Mesendoderm (in vitro differentiated cells): ENCODE data around the gene RRP15. TPM values are rescaled to one million over a fixed set of nuclear protein-coding genes. Genes with fewer than 3 reads are reported as not detected.

Source experiments
- DNase-seq: peaks from one replicate; pipeline ENCODE4 v3.0.0; 2013
- H2AK5ac ChIP-seq: 2 replicates; pipeline ENCODE4 v1.6.1; 2013; ENCODE audit warnings: low read length, inconsistent platforms
- H2BK120ac ChIP-seq: 2 replicates; pipeline ENCODE4 v1.6.1; 2013; ENCODE audit warnings: low read depth, mild to moderate bottlenecking, low read length, moderate library complexity, mixed read lengths
- H2BK15ac ChIP-seq: replicated peaks from 2 replicates; pipeline ENCODE4 v1.6.1; 2013; ENCODE audit warnings: low read depth, mild to moderate bottlenecking, moderate library complexity
- H2BK5ac ChIP-seq: 2 replicates; pipeline ENCODE4 v1.6.1; 2013; ENCODE audit warnings: low read length, inconsistent platforms
- H3K18ac ChIP-seq: 2 replicates; pipeline ENCODE4 v1.6.1; 2013; ENCODE audit warnings: mild to moderate bottlenecking, low read length, mixed read lengths
- H3K23ac ChIP-seq: one replicate; pipeline ENCODE4 v1.6.1; 2013; ENCODE audit warnings: low read length
- H3K27ac ChIP-seq: 2 replicates; pipeline ENCODE4 v1.5.1; 2013; ENCODE audit warnings: low read depth, mild to moderate bottlenecking, inconsistent platforms, low read length, moderate library complexity
- H3K27me3 ChIP-seq: 2 replicates; pipeline ENCODE4 v1.6.1; 2013; ENCODE audit warnings: low read length, control low read depth, mild to moderate bottlenecking, inconsistent platforms; ENCODE audit not compliant: insufficient read depth, poor library complexity
- H3K36me3 ChIP-seq: 2 replicates; pipeline ENCODE4 v1.6.1; 2013; ENCODE audit warnings: low read length, inconsistent platforms; ENCODE audit not compliant: control insufficient read depth, insufficient read depth
- H3K4ac ChIP-seq: one replicate; pipeline ENCODE4 v1.6.1; 2013; ENCODE audit warnings: low read depth, mild to moderate bottlenecking, low read length, moderate library complexity
- H3K4me1 ChIP-seq: 2 replicates; pipeline ENCODE4 v1.6.1; 2013; ENCODE audit warnings: low read depth, low read length, inconsistent platforms; ENCODE audit not compliant: control insufficient read depth
- H3K4me2 ChIP-seq: 2 replicates; pipeline ENCODE4 v1.6.1; 2013; ENCODE audit warnings: low read length
- H3K4me3 ChIP-seq: 2 replicates; pipeline ENCODE4 v1.5.1; 2013; ENCODE audit warnings: mild to moderate bottlenecking, low read length
- H3K56ac ChIP-seq: one replicate; pipeline ENCODE4 v1.6.1; 2013; ENCODE audit warnings: low read length
- H3K79me1 ChIP-seq: 2 replicates; pipeline ENCODE4 v1.6.1; 2013; ENCODE audit warnings: low read length, inconsistent platforms
- H3K79me2 ChIP-seq: 2 replicates; pipeline ENCODE4 v1.6.1; 2013; ENCODE audit warnings: mild to moderate bottlenecking, low read length; ENCODE audit not compliant: control insufficient read depth, insufficient read depth
- H3K9ac ChIP-seq: 2 replicates; pipeline ENCODE4 v1.6.1; 2013; ENCODE audit warnings: low read length, inconsistent platforms
- H4K5ac ChIP-seq: one replicate; pipeline ENCODE4 v1.6.1; 2013; ENCODE audit warnings: low read length
- H4K8ac ChIP-seq: one replicate; pipeline ENCODE4 v1.6.1; 2013; ENCODE audit warnings: low read depth, mild to moderate bottlenecking, control low read depth, low read length, moderate library complexity
- WGBS: extraction: QIAGEN DNeasy Blood & Tissue Kit; methylation state at CpG from one replicate; pipeline ENCODE4 v1.1.7; 2013; ENCODE audit warnings: low lambda C conversion rate, missing lambda C conversion rate; ENCODE audit not compliant: insufficient coverage; ENCODE audit errors: extremely low coverage; 5-methylcytosine and 5-hydroxymethylcytosine counted together
- polyA plus RNA-seq, 2 experiments: library from polyadenylated mRNA; stranded (reverse); fragments of 200-250 nt; gene quantifications; one replicate each; pipeline ENCODE4 v1.2.3, GENCODE V29; 2013

RRP15 gene, protein sequence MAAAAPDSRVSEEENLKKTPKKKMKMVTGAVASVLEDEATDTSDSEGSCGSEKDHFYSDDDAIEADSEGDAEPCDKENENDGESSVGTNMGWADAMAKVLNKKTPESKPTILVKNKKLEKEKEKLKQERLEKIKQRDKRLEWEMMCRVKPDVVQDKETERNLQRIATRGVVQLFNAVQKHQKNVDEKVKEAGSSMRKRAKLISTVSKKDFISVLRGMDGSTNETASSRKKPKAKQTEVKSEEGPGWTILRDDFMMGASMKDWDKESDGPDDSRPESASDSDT
- 103 TPM for polyA plus RNA-seq (2013, experiment 1 of 2)
- 103 TPM for polyA plus RNA-seq (2013, experiment 2 of 2)

DNA sequence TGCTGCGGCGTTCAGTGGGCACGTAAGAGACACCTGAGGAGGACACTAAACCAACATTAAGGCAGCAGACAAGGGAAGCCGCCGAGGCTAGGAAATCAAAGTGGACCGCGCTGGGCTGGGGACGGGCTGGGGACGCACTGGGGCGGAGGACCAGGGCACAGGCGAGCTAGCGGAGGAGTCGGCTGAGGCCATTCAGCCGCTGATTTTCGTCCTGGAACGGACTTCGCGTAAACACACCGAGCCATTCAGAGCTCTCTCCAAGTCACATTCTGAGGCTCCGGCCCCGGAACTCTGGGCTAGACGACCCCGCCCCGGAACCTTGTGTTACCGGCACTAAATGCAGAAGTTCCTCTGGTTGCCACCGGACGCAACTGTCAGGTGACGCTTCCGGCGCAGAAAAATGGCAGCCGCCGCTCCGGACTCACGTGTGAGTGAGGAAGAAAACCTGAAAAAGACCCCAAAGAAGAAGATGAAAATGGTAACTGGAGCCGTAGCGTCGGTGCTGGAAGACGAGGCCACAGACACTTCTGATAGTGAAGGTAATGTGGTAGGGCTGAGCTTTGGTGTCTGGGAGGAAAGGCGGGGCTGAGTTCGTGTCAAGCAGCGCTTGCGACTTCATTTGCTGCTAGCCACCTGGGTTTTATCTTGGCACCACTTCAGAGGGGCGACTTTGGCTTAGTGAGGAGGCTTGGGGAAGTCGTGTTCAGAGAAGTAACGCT lies at the start of gene RRP15:
Gene RRP15 (plus strand): TSS at position 377 of the 719 bp plus-strand sequence. CDS start 24 bp downstream, at position 401.
- H2AK5ac ChIP-seq = no peak within 1 kb of the TSS
- H2BK5ac ChIP-seq = no peak within 1 kb of the TSS
- peak within 1 kb of the TSS; percentile 91 for H3K4me2 ChIP-seq
- H3K23ac ChIP-seq = peak within 1 kb of the TSS; percentile 48
- no peaks in the 10 kb centered on the region for H3K36me3 ChIP-seq
- peak; percentile 95 for DNase-seq
- peaks cover 7% of the 10 kb centered on the region for H3K79me1 ChIP-seq
- H4K8ac ChIP-seq = peak within 1 kb of the TSS; percentile 68
- H3K56ac ChIP-seq = peak within 1 kb of the TSS; percentile 97
- no peaks in the 10 kb centered on the region for H3K27me3 ChIP-seq
- H3K4ac ChIP-seq = peak within 1 kb of the TSS; percentile 17
- H3K79me2 ChIP-seq = peaks cover 30% of the 10 kb centered on the region
- no CpG with 5 or more reads among the region's 45 CpGs for WGBS
- no peak within 1 kb of the TSS for H2BK15ac ChIP-seq
- peak within 1 kb of the TSS; percentile 93 for H3K4me3 ChIP-seq
- H3K9ac ChIP-seq = peak within 1 kb of the TSS; percentile 91
- H3K18ac ChIP-seq = peak within 1 kb of the TSS; percentile 16
- peaks cover 3% of the 10 kb centered on the region for H3K4me1 ChIP-seq
- no peak within 1 kb of the TSS for H2BK120ac ChIP-seq
- H4K5ac ChIP-seq = peak within 1 kb of the TSS; percentile 81
- peak within 1 kb of the TSS; percentile 80 for H3K27ac ChIP-seq

DNA sequence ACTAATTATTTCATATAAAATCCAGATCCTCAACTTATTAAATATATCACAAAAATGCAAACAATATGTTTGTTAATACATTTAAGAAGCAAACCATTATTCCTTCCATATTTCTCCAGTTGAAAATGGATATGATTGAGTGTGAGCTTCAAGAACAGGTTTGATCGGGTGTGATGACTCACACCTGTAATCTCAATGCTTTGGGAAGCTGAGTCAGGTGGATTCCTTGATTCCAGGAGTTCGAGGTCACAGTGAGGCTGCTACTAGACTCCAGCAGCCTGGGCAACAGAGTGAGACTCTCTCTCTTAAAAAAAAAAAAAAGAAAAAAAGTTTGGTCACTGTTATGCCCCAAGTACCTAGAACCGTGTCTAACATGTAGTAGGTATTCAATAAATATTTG lies 42.9 kb upstream of the RRP15 start:
- Histone ChIP-seq H3K79me2 (no peaks in the 10 kb centered on the region), H3K4me3 (no peak overlapping the region), H3K27me3 (no peaks in the 10 kb centered on the region), H3K23ac (no peak overlapping the region), H3K4me2 (no peak overlapping the region), H3K9ac (no peak overlapping the region), H2BK5ac (no peak overlapping the region), H3K79me1 (no peaks in the 10 kb centered on the region), H3K27ac (no peak overlapping the region), H4K8ac (no peak overlapping the region), H3K4me1 (no peaks in the 10 kb centered on the region), H2AK5ac (no peak overlapping the region), H2BK15ac (no peak overlapping the region), H2BK120ac (no peak overlapping the region), H3K18ac (no peak overlapping the region), H4K5ac (no peak overlapping the region), H3K36me3 (no peaks in the 10 kb centered on the region), H3K4ac (no peak overlapping the region), H3K56ac (no peak overlapping the region)
- no CpG with 5 or more reads among the region's 3 CpGs for WGBS
- DNase-seq = peak; percentile 61

DNA sequence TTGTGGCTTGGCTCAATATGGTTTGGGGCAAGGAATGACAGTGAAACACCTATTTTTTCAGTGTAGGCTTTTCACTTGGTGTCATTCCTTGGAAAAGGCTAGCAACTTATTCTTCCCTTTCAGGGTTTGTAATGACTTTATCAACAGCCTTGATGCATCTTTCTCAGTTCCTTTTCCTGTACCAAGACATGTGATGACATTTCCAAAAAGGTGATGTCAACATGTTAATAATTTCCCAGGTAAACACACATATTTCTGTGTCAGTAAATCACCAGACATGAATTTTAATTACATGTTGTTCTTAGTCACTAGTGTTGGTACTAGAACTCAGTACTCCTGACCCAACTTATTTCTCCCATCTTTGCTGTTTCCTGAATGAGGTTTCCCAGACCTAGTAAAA lies 37.8 kb upstream of the RRP15 start:
- DNase-seq = no peak
- H4K8ac ChIP-seq = no peak overlapping the region

DNA sequence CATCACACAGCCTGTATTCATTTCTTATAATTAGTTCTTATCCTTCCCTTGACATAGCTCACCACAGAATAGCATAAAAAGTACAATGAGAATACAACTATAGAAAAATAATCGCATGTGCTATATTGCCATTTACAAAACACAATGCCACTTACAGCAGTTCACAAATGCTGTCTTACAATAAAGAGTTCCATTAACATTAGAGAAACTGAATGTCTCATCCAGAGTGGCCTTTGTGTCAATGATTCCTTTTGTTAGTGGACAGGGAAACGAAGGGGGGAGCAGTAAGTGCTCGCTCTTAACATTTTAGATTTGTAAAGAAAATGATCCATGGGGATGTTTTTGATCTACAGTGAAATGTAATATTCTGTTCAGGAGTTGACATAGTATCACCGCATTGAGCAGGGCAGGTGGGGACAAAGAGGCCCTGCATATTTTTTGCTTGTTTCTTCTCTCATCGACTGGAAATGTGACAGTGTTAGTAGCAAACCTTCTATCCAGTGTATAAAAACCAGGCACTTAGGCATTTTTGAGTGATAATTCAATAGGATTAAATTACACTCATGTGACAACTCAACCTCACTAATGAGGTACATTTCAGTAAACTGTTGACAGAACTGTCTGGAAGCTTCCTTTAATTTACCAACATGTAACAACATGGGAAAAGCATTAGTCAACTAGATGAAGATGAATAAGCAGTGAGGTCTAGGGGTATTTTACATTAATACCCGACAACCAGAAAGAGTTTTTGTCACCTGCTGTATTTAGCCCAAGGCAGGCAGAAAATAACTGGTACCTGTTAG lies 35.6 kb upstream of the RRP15 start:
- no peaks in the 10 kb centered on the region for H3K36me3 ChIP-seq
- H3K79me2 ChIP-seq = no peaks in the 10 kb centered on the region
- H4K8ac ChIP-seq = no peak overlapping the region
- no peak overlapping the region for H4K5ac ChIP-seq
- no peak overlapping the region for H3K9ac ChIP-seq
- H3K56ac ChIP-seq = no peak overlapping the region
- no peak overlapping the region for H2AK5ac ChIP-seq
- H3K4me1 ChIP-seq = peaks cover 2% of the 10 kb centered on the region
- H3K4me3 ChIP-seq = no peak overlapping the region
- H3K27me3 ChIP-seq = no peaks in the 10 kb centered on the region
- no peak overlapping the region for H2BK120ac ChIP-seq
- H3K4ac ChIP-seq = no peak overlapping the region
- no peak overlapping the region for H3K4me2 ChIP-seq
- H3K23ac ChIP-seq = no peak overlapping the region
- no peak overlapping the region for H2BK5ac ChIP-seq
- WGBS = no CpG with 5 or more reads among the region's 6 CpGs
- no peak overlapping the region for H2BK15ac ChIP-seq
- no peak overlapping the region for H3K18ac ChIP-seq
- H3K79me1 ChIP-seq = no peaks in the 10 kb centered on the region
- no peak for DNase-seq
- no peak overlapping the region for H3K27ac ChIP-seq

More for the DNA sequence above, 37.8 kb upstream of the RRP15 start:
- Histone ChIP-seq H3K4me2 (no peak overlapping the region), H3K79me2 (no peaks in the 10 kb centered on the region), H3K18ac (no peak overlapping the region), H3K27me3 (no peaks in the 10 kb centered on the region), H2BK5ac (no peak overlapping the region), H3K36me3 (no peaks in the 10 kb centered on the region), H3K4me3 (no peak overlapping the region), H3K9ac (no peak overlapping the region), H2BK15ac (no peak overlapping the region), H3K79me1 (no peaks in the 10 kb centered on the region), H2AK5ac (no peak overlapping the region), H2BK120ac (no peak overlapping the region), H3K4me1 (no peaks in the 10 kb centered on the region), H3K23ac (no peak overlapping the region), H3K4ac (no peak overlapping the region), H3K27ac (no peak overlapping the region), H3K56ac (no peak overlapping the region), H4K5ac (no peak overlapping the region)

DNA sequence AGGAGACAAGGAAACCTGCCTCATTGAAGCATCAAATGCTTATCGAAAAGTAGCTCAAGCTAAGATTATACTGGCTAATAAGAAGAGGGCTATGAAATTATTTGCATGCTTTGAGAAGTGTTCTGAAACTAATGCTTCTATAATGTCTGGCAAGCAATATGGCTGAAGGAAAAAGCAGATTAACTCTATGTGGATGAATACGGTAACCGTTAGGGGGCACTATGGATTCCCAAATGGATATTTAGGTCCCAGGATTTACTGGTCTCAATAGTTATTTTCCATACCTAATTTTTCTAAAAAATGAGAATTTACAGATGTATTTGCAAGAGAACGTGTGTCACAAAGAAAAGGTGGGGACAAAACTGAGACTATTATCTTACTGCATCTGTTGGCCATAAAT lies 34.6 kb upstream of the RRP15 start:
- H2BK5ac ChIP-seq = no peak overlapping the region
- no peak overlapping the region for H3K4me2 ChIP-seq
- H3K79me2 ChIP-seq = no peaks in the 10 kb centered on the region
- H3K9ac ChIP-seq = no peak overlapping the region
- H2AK5ac ChIP-seq = no peak overlapping the region
- H3K36me3 ChIP-seq = no peaks in the 10 kb centered on the region
- no peak overlapping the region for H3K18ac ChIP-seq
- H3K27me3 ChIP-seq = no peaks in the 10 kb centered on the region
- no peak overlapping the region for H2BK15ac ChIP-seq
- H3K4me1 ChIP-seq = peaks cover 3% of the 10 kb centered on the region
- H3K23ac ChIP-seq = no peak overlapping the region
- DNase-seq = peak; percentile 10
- no peak overlapping the region for H3K27ac ChIP-seq
- H3K56ac ChIP-seq = no peak overlapping the region
- no peak overlapping the region for H2BK120ac ChIP-seq
- no peak overlapping the region for H3K4ac ChIP-seq
- H4K8ac ChIP-seq = no peak overlapping the region
- H3K79me1 ChIP-seq = no peaks in the 10 kb centered on the region
- no CpG with 5 or more reads among the region's 4 CpGs for WGBS
- H4K5ac ChIP-seq = no peak overlapping the region
- H3K4me3 ChIP-seq = no peak overlapping the region
